ENCODE data around the gene IRAK4.

GRCh38 chr12:43789941-43790340 is 31.2 kb downstream of the IRAK4 start:
- TF ChIP-seq REST (IDR thresholded peaks at IDR 0.05; ENCODE audit: unreplicated experiment): no peak
- TF ChIP-seq ZNF331 (CRISPR knock-in tag; IDR thresholded peaks at IDR 0.05; ENCODE audit: low read depth): no peak
- TF ChIP-seq, protein P1, sequence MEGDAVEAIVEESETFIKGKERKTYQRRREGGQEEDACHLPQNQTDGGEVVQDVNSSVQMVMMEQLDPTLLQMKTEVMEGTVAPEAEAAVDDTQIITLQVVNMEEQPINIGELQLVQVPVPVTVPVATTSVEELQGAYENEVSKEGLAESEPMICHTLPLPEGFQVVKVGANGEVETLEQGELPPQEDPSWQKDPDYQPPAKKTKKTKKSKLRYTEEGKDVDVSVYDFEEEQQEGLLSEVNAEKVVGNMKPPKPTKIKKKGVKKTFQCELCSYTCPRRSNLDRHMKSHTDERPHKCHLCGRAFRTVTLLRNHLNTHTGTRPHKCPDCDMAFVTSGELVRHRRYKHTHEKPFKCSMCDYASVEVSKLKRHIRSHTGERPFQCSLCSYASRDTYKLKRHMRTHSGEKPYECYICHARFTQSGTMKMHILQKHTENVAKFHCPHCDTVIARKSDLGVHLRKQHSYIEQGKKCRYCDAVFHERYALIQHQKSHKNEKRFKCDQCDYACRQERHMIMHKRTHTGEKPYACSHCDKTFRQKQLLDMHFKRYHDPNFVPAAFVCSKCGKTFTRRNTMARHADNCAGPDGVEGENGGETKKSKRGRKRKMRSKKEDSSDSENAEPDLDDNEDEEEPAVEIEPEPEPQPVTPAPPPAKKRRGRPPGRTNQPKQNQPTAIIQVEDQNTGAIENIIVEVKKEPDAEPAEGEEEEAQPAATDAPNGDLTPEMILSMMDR (conservative IDR thresholded peaks at IDR 0.05; ENCODE audit: low read depth in 2 of 2): no peak
- TF ChIP-seq, protein P2, sequence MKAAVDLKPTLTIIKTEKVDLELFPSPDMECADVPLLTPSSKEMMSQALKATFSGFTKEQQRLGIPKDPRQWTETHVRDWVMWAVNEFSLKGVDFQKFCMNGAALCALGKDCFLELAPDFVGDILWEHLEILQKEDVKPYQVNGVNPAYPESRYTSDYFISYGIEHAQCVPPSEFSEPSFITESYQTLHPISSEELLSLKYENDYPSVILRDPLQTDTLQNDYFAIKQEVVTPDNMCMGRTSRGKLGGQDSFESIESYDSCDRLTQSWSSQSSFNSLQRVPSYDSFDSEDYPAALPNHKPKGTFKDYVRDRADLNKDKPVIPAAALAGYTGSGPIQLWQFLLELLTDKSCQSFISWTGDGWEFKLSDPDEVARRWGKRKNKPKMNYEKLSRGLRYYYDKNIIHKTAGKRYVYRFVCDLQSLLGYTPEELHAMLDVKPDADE (IDR thresholded peaks at IDR 0.05): no peak
- no peak for TF ChIP-seq CREB1 (CRISPR knock-in tag; IDR thresholded peaks at IDR 0.05; ENCODE audit: low read depth)
- no peak for TF ChIP-seq POLR2AphosphoS5 (IDR thresholded peaks at IDR 0.05; ENCODE audit: low read depth)
- no peak for TF ChIP-seq EZH2phosphoT487 (IDR thresholded peaks at IDR 0.05; ENCODE audit: unreplicated experiment)
- TF ChIP-seq NANOG (IDR thresholded peaks at IDR 0.05; ENCODE audit: borderline replicate concordance): no peak
- no peak for TF ChIP-seq EZH2 (IDR thresholded peaks at IDR 0.05; ENCODE audit: low read depth, unreplicated experiment)
- TF ChIP-seq ZNF114 (CRISPR knock-in tag; IDR thresholded peaks at IDR 0.05): no peak

All from GM23338 (cell line).